ENCODE results near the gene SIM2.

- peak; percentile 84 for TF ChIP-seq EZH2 (IDR thresholded peaks at IDR 0.05; ENCODE audit: low read length, missing control alignments)
- TF ChIP-seq CTCF (conservative IDR thresholded peaks at IDR 0.05 in 1 of 2, IDR thresholded peaks at IDR 0.05 in 1 of 2; ENCODE audit: low read depth in 1 of 2, low read length in 2 of 2), result no peak
Measured at GRCh38 chr21:36692114-36692834, 6.6 kb upstream of the SIM2 start.
